ENCODE results near the gene BEND6. TPM values are rescaled to one million over a fixed set of nuclear protein-coding genes. Genes with fewer than 3 reads are reported as not detected.

The BEND6 gene
- total and polyA plus RNA-seq, 2 of the 13 experiments (the other 11 are each of a cell fraction or from before 2014, with no cell fraction given) = 0.20 to 0.21 TPM

GRCh38 chr6:56944661-56945060 lies 10.2 kb upstream of the BEND6 start:
- TF ChIP-seq ZNF709 (CRISPR knock-in tag; IDR thresholded peaks at IDR 0.05) = no peak
- no peak for TF ChIP-seq IKZF4 (CRISPR knock-in tag; IDR thresholded peaks at IDR 0.05; ENCODE audit: borderline replicate concordance, low read depth, not compliant biosample characterization)
- no peak for TF ChIP-seq ZBTB43 (CRISPR knock-in tag; conservative IDR thresholded peaks at IDR 0.05)
- no peak for TF ChIP-seq GABPB1 (CRISPR knock-in tag; IDR thresholded peaks at IDR 0.05)
- TF ChIP-seq JUN (CRISPR knock-in tag; IDR thresholded peaks at IDR 0.05) = no peak
- no peak for TF ChIP-seq JARID2 (CRISPR knock-in tag; IDR thresholded peaks at IDR 0.05; ENCODE audit: insufficient replicate concordance)
- TF ChIP-seq ZNF317 (CRISPR knock-in tag; IDR thresholded peaks at IDR 0.05) = no peak
- TF ChIP-seq SNAPC5 (CRISPR knock-in tag; IDR thresholded peaks at IDR 0.05; ENCODE audit: borderline replicate concordance) = no peak
- no peak for TF ChIP-seq FOXK1 (CRISPR knock-in tag; IDR thresholded peaks at IDR 0.05; ENCODE audit: borderline replicate concordance, low read depth)
- TF ChIP-seq TFDP1 (CRISPR knock-in tag; IDR thresholded peaks at IDR 0.05; ENCODE audit: borderline replicate concordance) = no peak
- TF ChIP-seq ZNF615 (CRISPR knock-in tag; IDR thresholded peaks at IDR 0.05; ENCODE audit: borderline replicate concordance) = no peak
- no peak for TF ChIP-seq ZFP41 (CRISPR knock-in tag; IDR thresholded peaks at IDR 0.05; ENCODE audit: borderline replicate concordance)
- TF ChIP-seq AGO1 (IDR thresholded peaks at IDR 0.05; ENCODE audit: low read depth, low read length, poor library complexity, severe bottlenecking) = no peak
- no peak for TF ChIP-seq ZXDC (CRISPR knock-in tag; IDR thresholded peaks at IDR 0.05)
- TF ChIP-seq ZNF232 (CRISPR knock-in tag; IDR thresholded peaks at IDR 0.05; ENCODE audit: borderline replicate concordance) = no peak
- TF ChIP-seq ZNF350 (CRISPR knock-in tag; IDR thresholded peaks at IDR 0.05; ENCODE audit: borderline replicate concordance, low read depth) = no peak
- no peak for TF ChIP-seq CENPX (CRISPR knock-in tag; IDR thresholded peaks at IDR 0.05)
- TF ChIP-seq TEAD3 (CRISPR knock-in tag; optimal IDR thresholded peaks at IDR 0.05; ENCODE audit: borderline replicate concordance) = no peak
- TF ChIP-seq ZNF619 (CRISPR knock-in tag; IDR thresholded peaks at IDR 0.05) = no peak
- Histone ChIP-seq H3K36me3 (replicated peaks in 1 of 2; ENCODE audit: control insufficient read depth in 1 of 2, insufficient read depth in 2 of 2, low read length in 2 of 2) (no peaks in the 10 kb centered on the region), H2AFZ (ENCODE audit: low read length) (no peak overlapping the region), H3K9ac (ENCODE audit: insufficient read depth, low read depth, low read length) (no peak overlapping the region), H4K20me1 (ENCODE audit: insufficient read depth, low read length) (no peaks in the 10 kb centered on the region), H3K27ac (ENCODE audit: extremely low read length, insufficient read depth, low read length) (no peak overlapping the region), H3K9me3 (ENCODE audit: low read length) (0 out of 2 replicates have a peak, but pooled peaks cover 5% of the 10 kb centered on the region), H3K27me3 (ENCODE audit: control insufficient read depth in 1 of 2, insufficient read depth in 2 of 2, low read length in 2 of 2) (no peaks in the 10 kb centered on the region), H3K4me3 (replicated peaks in 1 of 3; ENCODE audit: insufficient read depth in 1 of 3, low read depth in 2 of 3, low read length in 3 of 3) (no peak overlapping the region), H3K79me2 (ENCODE audit: insufficient read depth, low read length) (no peaks in the 10 kb centered on the region), H3K4me1 (ENCODE audit: insufficient read depth, low read length) (no peaks in the 10 kb centered on the region), H3K4me2 (ENCODE audit: low read depth, low read length) (no peak overlapping the region)
- ATAC-seq (no peak), FAIRE-seq (no peak), DNase-seq (ENCODE audit: low spot score) (no peak)
- in situ Hi-C loops (cut with HindIII; ENCODE audit: extremely low pct_ligation_motif_present, low pct_unique_long_range_greater_than_20kb) (no loop called here), intact Hi-C loops (cut with micrococcal nuclease; ENCODE audit: unreplicated experiment) (no loop called here)
- ChIA-PET CTCF (ENCODE audit: low intra/inter-chr PET ratio, low total read pairs) (no interaction called here), POLR2A (no interaction called here)
- BruUV-seq (replicated peaks) = no TSS peak
